ENCODE results near the gene RAB6B.

DNA sequence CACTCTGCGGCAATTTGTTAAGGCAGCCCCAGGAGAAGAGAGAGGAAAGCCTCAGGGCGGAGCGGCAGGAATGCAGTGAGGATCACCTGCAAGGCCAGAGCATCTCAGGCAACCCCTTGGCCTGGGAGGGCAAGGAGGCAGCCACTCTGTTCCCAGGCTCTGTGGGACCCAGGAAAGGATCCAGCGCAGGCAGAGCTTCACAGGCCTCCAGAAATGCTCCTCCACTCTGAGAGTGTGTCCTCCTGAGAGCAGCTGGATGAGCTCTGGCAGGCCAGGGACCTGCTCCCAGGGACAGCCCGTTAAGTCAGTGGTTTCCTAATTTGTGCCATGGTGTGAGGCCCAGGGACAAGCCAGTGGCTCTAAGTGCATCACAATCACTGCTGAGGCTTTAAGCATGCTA lies 35.2 kb downstream of the RAB6B start:
- TF ChIP-seq CTCF (conservative IDR thresholded peaks at IDR 0.05 in 1 of 2, IDR thresholded peaks at IDR 0.05 in 1 of 2; ENCODE audit: extremely low read depth in 1 of 2, insufficient read depth in 1 of 2, low read depth in 1 of 2, low read length in 2 of 2) = no peak
- TF ChIP-seq EZH2 (IDR thresholded peaks at IDR 0.05; ENCODE audit: borderline replicate concordance, low read length) = no peak

All from mammary epithelial cell (primary cell).